Prostate gland (tissue), 2 donors: ENCODE results near the gene OR1I1. TPM values are rescaled to one million over a fixed set of nuclear protein-coding genes. Genes with fewer than 3 reads are reported as not detected.

Experiments
- DNase-seq: peaks from one replicate; pipeline ENCODE4 v3.0.0-alpha.2; 2019; ENCODE audit warnings: low spot score
- H3K27ac ChIP-seq, 2 donors: fragments of 200-600 bp; sonication (generic); 2 replicates each; pipeline ENCODE4 v1.5.1; 2017 to 2019
- H3K27me3 ChIP-seq: fragments of 200-600 bp; sonication (generic); replicated peaks from 2 replicates; pipeline ENCODE4 v1.5.1; 2019; ENCODE audit not compliant: insufficient read depth
- H3K36me3 ChIP-seq, 2 donors: fragments of 200-600 bp; sonication (generic); 1 replicate in 1 of 2; 2 replicates in 1 of 2; pipeline versions ENCODE4 v1.5.1 to v1.8.1; 2017 to 2019
- H3K4me1 ChIP-seq: fragments of 200-600 bp; sonication (generic); replicated peaks from 2 replicates; pipeline ENCODE4 v1.5.1; 2019
- H3K4me3 ChIP-seq, 2 donors: fragments of 200-600 bp; sonication (generic); 2 replicates each; pipeline ENCODE4 v1.5.1; 2017 to 2019
- H3K9me3 ChIP-seq: fragments of 200-600 bp; sonication (generic); 2 replicates; pipeline ENCODE4 v1.5.1; 2017
- POLR2A ChIP-seq: fragments of 450-650 bp; IDR thresholded peaks from one replicate; pipeline ENCODE4 v1.6.1; 2016; ENCODE audit warnings: antibody characterized with exemption, mild to moderate bottlenecking
- POLR2AphosphoS5 ChIP-seq: sonication (generic); formaldehyde crosslinking; IDR thresholded peaks from one replicate; pipeline ENCODE4 v1.6.1; 2017; ENCODE audit warnings: antibody characterized with exemption
- WGBS: methylation state at CpG from one replicate; pipeline ENCODE4 v1.1.5; 2018; 5-methylcytosine and 5-hydroxymethylcytosine counted together
- intact Hi-C: fragments of 100-400 bp; cut with DNase I; formaldehyde crosslinking; loops from one replicate; pipeline ENCODE4 v1.14.2; 2022
- total RNA-seq, 2 donors: library from RNA; depleted of rRNA; stranded (reverse); fragments of >200 nt; gene quantifications; one replicate each; pipeline ENCODE4 v1.1.0, GENCODE V29; 2016
- TF ChIP-seq, protein P1 (sequence below), 4 experiments: fragments of 200-600 bp in 2 of 4; fragments of 450-650 bp in 2 of 4; sonication (generic) in 2 of 4; IDR thresholded peaks; 1 replicate in 3 of 4; 2 replicates in 1 of 4; pipeline ENCODE4 v1.5.1; 2016 to 2019; ENCODE audit warnings: antibody characterized with exemption in 4 of 4, mild to moderate bottlenecking in 2 of 4, moderate library complexity in 2 of 4

Gene OR1I1
- total RNA-seq = not detected

DNA sequence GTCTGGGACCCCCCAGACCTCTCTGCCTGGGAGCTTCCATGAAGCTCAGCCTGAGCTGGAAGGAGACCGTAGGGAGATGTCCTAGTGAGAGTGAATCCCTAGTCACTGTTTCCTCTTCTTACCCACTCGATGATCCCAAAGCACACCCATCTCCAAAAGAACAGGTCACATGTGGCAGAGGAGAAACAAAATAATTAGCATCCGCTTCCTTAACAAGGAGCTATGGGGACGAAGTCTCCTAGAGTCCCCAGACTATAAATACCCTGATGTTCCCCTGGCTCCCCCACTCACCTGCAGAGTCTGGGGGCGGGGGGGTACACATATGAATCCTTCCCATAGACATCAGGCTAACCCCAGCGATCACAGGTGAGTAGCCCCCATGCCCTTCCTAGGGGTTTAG is at the start of gene OR1I1:
Gene OR1I1 (plus strand): TSS at position 301 of the 400 bp plus-strand sequence. CDS start 4,855 bp downstream, outside the sequence.
- WGBS = 62% methylated on average over 6 of the region's 6 CpGs

DNA sequence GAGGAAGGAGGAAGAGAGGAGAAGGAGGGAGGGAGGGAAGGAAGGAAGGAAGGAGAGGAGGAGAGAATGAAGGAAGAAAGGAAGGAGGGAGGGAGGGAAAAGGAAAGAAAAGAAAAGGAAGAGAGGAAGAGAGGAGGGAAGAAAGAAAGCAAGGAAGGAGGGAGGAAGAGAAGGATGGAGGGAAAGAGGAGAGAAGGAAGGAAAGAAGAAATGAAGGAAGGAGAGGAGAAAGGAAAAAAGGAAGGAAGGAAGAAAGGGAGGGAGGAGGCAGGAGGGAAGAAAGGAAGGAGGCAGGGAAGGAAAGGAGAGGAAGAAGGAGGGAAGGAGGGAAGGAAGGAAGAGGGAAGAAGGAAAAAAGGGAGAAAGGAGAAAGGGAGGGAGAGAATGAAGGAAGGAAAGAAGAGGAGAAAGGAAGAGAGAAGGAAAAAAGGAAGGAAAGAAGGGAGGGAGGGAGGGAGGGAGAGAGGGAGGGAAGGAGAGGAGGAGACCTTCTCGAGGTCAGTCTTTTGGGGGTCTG is 46.2 kb upstream of the OR1I1 start:
- no peak for DNase-seq
- H3K36me3 ChIP-seq = no peaks in the 10 kb centered on the region
- H3K9me3 ChIP-seq = no peaks in the 10 kb centered on the region
- no peak overlapping the region for H3K27ac ChIP-seq
- 71% methylated on average over 1 of the region's 1 CpG for WGBS
- intact Hi-C loops = no loop called here
- no peaks in the 10 kb centered on the region for H3K4me1 ChIP-seq
- no peak for TF ChIP-seq POLR2AphosphoS5
- no peak for TF ChIP-seq POLR2A
- H3K27me3 ChIP-seq = no peaks in the 10 kb centered on the region
- H3K4me3 ChIP-seq = no peak overlapping the region

More for the DNA sequence above, at the start of gene OR1I1:
- Histone ChIP-seq H3K4me1 (no peaks in the 10 kb centered on the region), H3K27me3 (no peaks in the 10 kb centered on the region), H3K9me3 (no peaks in the 10 kb centered on the region), H3K4me3 (no peak within 1 kb of the TSS), H3K36me3 (no peaks in the 10 kb centered on the region), H3K27ac (no peak within 1 kb of the TSS)
- no peak for DNase-seq
- intact Hi-C loops = no loop called here
- TF ChIP-seq POLR2A (no peak), POLR2AphosphoS5 (no peak)
- TF ChIP-seq, protein P1, sequence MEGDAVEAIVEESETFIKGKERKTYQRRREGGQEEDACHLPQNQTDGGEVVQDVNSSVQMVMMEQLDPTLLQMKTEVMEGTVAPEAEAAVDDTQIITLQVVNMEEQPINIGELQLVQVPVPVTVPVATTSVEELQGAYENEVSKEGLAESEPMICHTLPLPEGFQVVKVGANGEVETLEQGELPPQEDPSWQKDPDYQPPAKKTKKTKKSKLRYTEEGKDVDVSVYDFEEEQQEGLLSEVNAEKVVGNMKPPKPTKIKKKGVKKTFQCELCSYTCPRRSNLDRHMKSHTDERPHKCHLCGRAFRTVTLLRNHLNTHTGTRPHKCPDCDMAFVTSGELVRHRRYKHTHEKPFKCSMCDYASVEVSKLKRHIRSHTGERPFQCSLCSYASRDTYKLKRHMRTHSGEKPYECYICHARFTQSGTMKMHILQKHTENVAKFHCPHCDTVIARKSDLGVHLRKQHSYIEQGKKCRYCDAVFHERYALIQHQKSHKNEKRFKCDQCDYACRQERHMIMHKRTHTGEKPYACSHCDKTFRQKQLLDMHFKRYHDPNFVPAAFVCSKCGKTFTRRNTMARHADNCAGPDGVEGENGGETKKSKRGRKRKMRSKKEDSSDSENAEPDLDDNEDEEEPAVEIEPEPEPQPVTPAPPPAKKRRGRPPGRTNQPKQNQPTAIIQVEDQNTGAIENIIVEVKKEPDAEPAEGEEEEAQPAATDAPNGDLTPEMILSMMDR (IDR thresholded peaks at IDR 0.05) = no peak

DNA sequence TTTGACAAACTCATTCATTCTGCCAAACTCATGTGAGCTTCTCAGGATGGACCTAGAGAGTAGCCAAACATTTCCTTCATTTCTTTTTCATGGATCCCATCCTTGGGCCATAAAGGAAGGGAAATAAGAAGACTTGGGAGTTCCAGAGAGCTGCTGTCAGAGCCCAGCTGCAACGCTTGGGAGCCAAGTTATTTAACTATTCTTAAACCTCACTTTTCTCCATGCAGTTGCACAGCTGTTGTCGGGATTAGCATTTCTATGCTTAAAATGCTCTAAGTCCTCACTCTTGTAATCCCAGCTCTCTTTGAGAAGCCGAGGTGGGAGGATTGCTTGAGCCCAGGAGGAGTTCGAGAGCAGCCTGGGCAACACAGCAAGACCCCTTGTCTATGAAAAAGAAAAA is 44.4 kb upstream of the OR1I1 start:
- DNase-seq = no peak
- Histone ChIP-seq H3K36me3 (no peaks in the 10 kb centered on the region), H3K27me3 (no peaks in the 10 kb centered on the region), H3K4me1 (no peaks in the 10 kb centered on the region), H3K4me3 (no peak overlapping the region), H3K27ac (no peak overlapping the region), H3K9me3 (no peaks in the 10 kb centered on the region)
- 24% methylated on average over 4 of the region's 4 CpGs for WGBS
- TF ChIP-seq POLR2AphosphoS5 = no peak
- TF ChIP-seq, protein P1 (IDR thresholded peaks at IDR 0.05) = no peak
- TF ChIP-seq POLR2A = no peak
- intact Hi-C loops = no loop called here

DNA sequence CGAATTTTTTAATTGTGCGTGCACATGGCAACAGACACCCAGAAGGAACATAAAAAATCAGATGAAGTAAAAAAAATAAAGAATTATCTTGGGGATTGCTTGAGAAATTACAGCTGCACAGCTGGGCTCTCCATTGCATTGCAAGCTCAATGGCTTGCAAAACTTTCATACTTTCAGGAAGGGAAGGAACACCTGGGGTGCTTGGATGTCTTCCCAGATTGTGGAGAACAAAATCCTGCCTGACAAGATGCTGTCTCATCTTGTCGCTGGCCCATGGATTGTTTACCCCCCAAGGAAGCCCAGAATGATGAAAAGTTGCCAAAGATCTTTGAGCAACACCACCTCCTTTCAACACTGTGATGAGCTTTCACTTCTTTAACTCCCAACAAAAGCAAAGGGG is 43.7 kb upstream of the OR1I1 start:
- intact Hi-C loops = no loop called here
- WGBS = 23% methylated on average over 3 of the region's 3 CpGs
- peak; percentile 81 for DNase-seq
- Histone ChIP-seq H3K9me3 (no peaks in the 10 kb centered on the region), H3K36me3 (no peaks in the 10 kb centered on the region), H3K4me1 (no peaks in the 10 kb centered on the region), H3K27me3 (no peaks in the 10 kb centered on the region), H3K27ac (no peak overlapping the region), H3K4me3 (no peak overlapping the region)
- TF ChIP-seq POLR2A = no peak
- TF ChIP-seq, protein P1 (IDR thresholded peaks at IDR 0.05) = no peak
- TF ChIP-seq POLR2AphosphoS5 = peak; percentile 86

GRCh38 chr19:15042003-15042402 is 40.0 kb upstream of the OR1I1 start:
- TF ChIP-seq POLR2A (no peak), POLR2AphosphoS5 (no peak)
- TF ChIP-seq, protein P1 (IDR thresholded peaks at IDR 0.05) = no peak
- intact Hi-C loops = no loop called here
- no peaks in the 10 kb centered on the region for H3K9me3 ChIP-seq

More at GRCh38 chr19:15042003-15042402, 40.0 kb upstream of the OR1I1 start:
- Histone ChIP-seq H3K27ac (no peak overlapping the region), H3K4me1 (no peaks in the 10 kb centered on the region), H3K4me3 (no peak overlapping the region), H3K27me3 (no peaks in the 10 kb centered on the region), H3K36me3 (no peaks in the 10 kb centered on the region)
- DNase-seq = no peak
- 94% methylated on average over 1 of the region's 1 CpG for WGBS
